ENCODE measurements around the gene CHI3L2. TPM values are rescaled to one million over a fixed set of nuclear protein-coding genes. Genes with fewer than 3 reads are reported as not detected.

CHI3L2 gene
- total and polyA plus RNA-seq, 2 of the 4 experiments (the other 2 are of a cell fraction) = 0.18 to 0.19 TPM

- TF ChIP-seq FOS (IDR thresholded peaks at IDR 0.05; ENCODE audit: low read depth, low read length) = no peak
Measured at GRCh38 chr1:111195002-111195684, 32.4 kb upstream of the CHI3L2 start (continued).

DNA sequence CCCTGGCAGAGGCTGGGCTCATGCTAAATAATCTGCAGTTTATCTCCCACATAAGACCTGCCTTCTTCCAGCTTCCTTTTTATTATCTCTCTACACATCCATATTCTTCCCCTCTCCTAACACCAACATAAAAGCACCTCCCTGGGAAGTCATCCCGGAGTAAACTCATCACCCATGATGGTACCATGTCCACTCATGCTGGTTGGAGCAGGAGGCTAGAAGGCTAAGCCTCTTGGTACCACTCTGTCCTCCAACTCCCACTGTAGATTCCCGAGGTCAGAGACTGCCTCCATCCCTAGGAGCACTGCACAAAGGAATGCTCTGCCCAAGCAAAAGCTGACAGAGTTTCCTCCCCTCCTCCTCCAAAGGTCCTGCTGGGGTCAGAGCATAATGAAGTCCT, 31.3 kb upstream of the CHI3L2 start:
- H3K14ac ChIP-seq (replicated peaks; ENCODE audit: low read depth, low read length) = no peak overlapping the region
- CTCF ChIA-PET = interaction anchor here (0.6 kb wide), 1 partner anchor 257 kb away, joined by 3 read pairs; no protein-coding TSS in a partner anchor
- in situ Hi-C loops (cut with MboI; ENCODE audit: low sequenced_read_pairs) = no loop called here
- TF ChIP-seq SMC3 (IDR thresholded peaks at IDR 0.05; ENCODE audit: low read depth, low read length) (no peak), MXI1 (IDR thresholded peaks at IDR 0.05; ENCODE audit: borderline replicate concordance, low read depth, low read length) (no peak), FOS (IDR thresholded peaks at IDR 0.05; ENCODE audit: low read depth, low read length) (no peak), POLR2A (IDR thresholded peaks at IDR 0.05; ENCODE audit: low read depth, low read length) (no peak), NFE2L2 (IDR thresholded peaks at IDR 0.05; ENCODE audit: low read depth, low read length) (no peak), MAZ (IDR thresholded peaks at IDR 0.05; ENCODE audit: borderline replicate concordance, low read depth, low read length) (no peak), RAD21 (IDR thresholded peaks at IDR 0.05; ENCODE audit: low read length) (no peak), RCOR1 (IDR thresholded peaks at IDR 0.05; ENCODE audit: insufficient replicate concordance, low read length) (no peak), CTCF (conservative IDR thresholded peaks at IDR 0.05; ENCODE audit: low read depth, low read length) (no peak), CHD1 (IDR thresholded peaks at IDR 0.05; ENCODE audit: low read depth, low read length) (no peak), CEBPB (IDR thresholded peaks at IDR 0.05; ENCODE audit: low read depth, low read length) (no peak)
- TF ChIP-seq, protein P1, sequence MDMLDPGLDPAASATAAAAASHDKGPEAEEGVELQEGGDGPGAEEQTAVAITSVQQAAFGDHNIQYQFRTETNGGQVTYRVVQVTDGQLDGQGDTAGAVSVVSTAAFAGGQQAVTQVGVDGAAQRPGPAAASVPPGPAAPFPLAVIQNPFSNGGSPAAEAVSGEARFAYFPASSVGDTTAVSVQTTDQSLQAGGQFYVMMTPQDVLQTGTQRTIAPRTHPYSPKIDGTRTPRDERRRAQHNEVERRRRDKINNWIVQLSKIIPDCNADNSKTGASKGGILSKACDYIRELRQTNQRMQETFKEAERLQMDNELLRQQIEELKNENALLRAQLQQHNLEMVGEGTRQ (IDR thresholded peaks at IDR 0.05; ENCODE audit: low read depth, low read length) = no peak
- H4K5ac ChIP-seq (ENCODE audit: low read depth, low read length) = no peak overlapping the region
- intact Hi-C loops (cut with micrococcal nuclease) = no loop called here
- no peak overlapping the region for H3K4me2 ChIP-seq (ENCODE audit: low read depth, low read length)
- H3K79me1 ChIP-seq (ENCODE audit: low read depth in 1 of 2, low read length in 2 of 2) = 0 out of 4 replicates have a peak, but pooled peaks cover 0 to 5% of the 10 kb centered on the region in 2 experiments
- H2BK120ac ChIP-seq (ENCODE audit: low read depth, low read length) = no peak overlapping the region
- H3K9me1 ChIP-seq (ENCODE audit: insufficient read depth, low read length) = peaks cover 20% of the 10 kb centered on the region
- H3K4me1 ChIP-seq (ENCODE audit: control insufficient read depth, insufficient read depth, low read length) = peaks cover 28% of the 10 kb centered on the region
- POLR2A ChIA-PET (ENCODE audit: unreplicated experiment) = no interaction called here
- H3K36me3 ChIP-seq (ENCODE audit: control insufficient read depth, insufficient read depth, low read length) = no peaks in the 10 kb centered on the region
- no peak overlapping the region for H3K56ac ChIP-seq (ENCODE audit: extremely low read depth, insufficient read depth, low read length)
- no peak overlapping the region for H3K23ac ChIP-seq (ENCODE audit: low read depth, low read length)
- H3K18ac ChIP-seq (ENCODE audit: low read depth, low read length) = no peak overlapping the region
- no peak for ATAC-seq (ENCODE audit: low read depth)
- H2BK15ac ChIP-seq (ENCODE audit: low read depth, low read length) = no peak overlapping the region
- dilution Hi-C loops (cut with HindIII; ENCODE audit: low sequenced_read_pairs, unreplicated experiment) = no loop called here
- H2AK5ac ChIP-seq (ENCODE audit: low read depth, low read length) = no peak overlapping the region
- BruUV-seq (replicated peaks) = no TSS peak
- H3K4me3 ChIP-seq (ENCODE audit: insufficient read depth, low read depth, low read length) = no peak overlapping the region
- whole genome bisulfite sequencing, 2 experiments (ENCODE audit: extremely low coverage in 2 of 2, insufficient read length in 1 of 2) = no CpG with 5 or more reads among the region's 2 CpGs
- no peak overlapping the region for H3K4ac ChIP-seq (ENCODE audit: low read depth, low read length)
- no peak overlapping the region for H2AFZ ChIP-seq (replicated peaks; ENCODE audit: low read length, poor library complexity)
- peaks cover 4% of the 10 kb centered on the region; the same call in 1 of the 2 replicates for H3K27me3 ChIP-seq (ENCODE audit: control insufficient read depth, insufficient read depth, low read length)
- no peak overlapping the region for H2BK5ac ChIP-seq (ENCODE audit: low read depth, low read length, poor library complexity, severe bottlenecking)
- no peaks in the 10 kb centered on the region for H4K20me1 ChIP-seq (ENCODE audit: insufficient read depth, low read length)
- H4K8ac ChIP-seq (ENCODE audit: low read depth in 2 of 2, low read length in 2 of 2) = no peak overlapping the region
- H3K9me3 ChIP-seq (ENCODE audit: control insufficient read depth, insufficient read depth, low read length) = no peaks in the 10 kb centered on the region
- H4K91ac ChIP-seq (ENCODE audit: insufficient read depth, low read depth, low read length) = no peak overlapping the region
- no peak for DNase-seq
- no peak overlapping the region for H3K9ac ChIP-seq (ENCODE audit: low read depth, low read length)
- no peak overlapping the region for H3K27ac ChIP-seq (ENCODE audit: insufficient read depth, low read length)
- no peak overlapping the region for H2AK9ac ChIP-seq (replicated peaks; ENCODE audit: low read depth, low read length, poor library complexity)
- H2BK20ac ChIP-seq (ENCODE audit: low read depth, low read length) = no peak overlapping the region
